ENCODE data around the gene COL4A1. TPM values are rescaled to one million over a fixed set of nuclear protein-coding genes. Genes with fewer than 3 reads are reported as not detected.

COL4A1 gene
- total RNA-seq, 6 donors from 2014 or later, result 81.7 to 309 (median 167) TPM

GRCh38 chr13:110308656-110309359 is 1.9 kb upstream of the COL4A1 start:
- ATAC-seq (ENCODE audit: low FRiP score in 2 of 2) (peak in 1 of 2 donors; percentile 18), DNase-seq (no peak)
- Histone ChIP-seq H3K27me3 (peaks cover 0 to 7% (median 3%) of the 10 kb centered on the region in 4 donors), H3K27ac (peak overlapping the region; percentile 91 to 95 (median 93)), H3K4me3 (peak overlapping the region; percentile 56 to 81 (median 71)), H3K9me3 (no peaks in the 10 kb centered on the region), H3K36me3 (peaks cover 0 to 6% (median 0%) of the 10 kb centered on the region in 4 donors), H3K4me1 (peaks cover 16 to 59% (median 31%) of the 10 kb centered on the region in 4 donors)
- WGBS, 2 donors, result 12 to 18% methylated on average over 16 to 31 of the region's 31 CpGs
- TF ChIP-seq EP300 (IDR thresholded peaks at IDR 0.05), result no peak
- TF ChIP-seq POLR2A (IDR thresholded peaks at IDR 0.05), result no peak
- TF ChIP-seq CTCF (IDR thresholded peaks at IDR 0.05), result no peak
- no peak for TF ChIP-seq POLR2AphosphoS5 (IDR thresholded peaks at IDR 0.05)

- Histone ChIP-seq H3K36me3 (peaks cover 0 to 9% (median 0%) of the 10 kb centered on the region in 4 donors), H3K27me3 (peaks cover 0 to 7% (median 3%) of the 10 kb centered on the region in 4 donors), H3K4me3 (peak overlapping the region; percentile 56 to 81 (median 71)), H3K4me1 (peaks cover 24 to 62% (median 34%) of the 10 kb centered on the region in 4 donors), H3K27ac (peak overlapping the region; percentile 91 to 95 (median 93)), H3K9me3 (no peaks in the 10 kb centered on the region)
- 2% methylated on average over 29 to 63 of the region's 64 CpGs for WGBS, 2 donors
- ATAC-seq (ENCODE audit: low FRiP score in 2 of 2), result peak; percentile 25 to 37
- DNase-seq, result peak in 1 of 2 donors; percentile 86
- TF ChIP-seq EP300 (IDR thresholded peaks at IDR 0.05), result no peak
- TF ChIP-seq POLR2A (IDR thresholded peaks at IDR 0.05), result no peak
- TF ChIP-seq CTCF (IDR thresholded peaks at IDR 0.05), result no peak
- TF ChIP-seq POLR2AphosphoS5 (IDR thresholded peaks at IDR 0.05), result no peak
Observed at GRCh38 chr13:110307767-110308655, 1.1 kb upstream of the COL4A1 start.

GRCh38 chr13:110306340-110306959 is 507 bp downstream of the COL4A1 start:
- Histone ChIP-seq H3K9me3 (no peaks in the 10 kb centered on the region), H3K36me3 (peaks cover 0 to 9% (median 0%) of the 10 kb centered on the region in 4 donors), H3K27me3 (peaks cover 0 to 7% (median 3%) of the 10 kb centered on the region in 4 donors), H3K4me3 (peak overlapping the region; percentile 69 to 81 (median 72)), H3K4me1 (peaks cover 29 to 65% (median 31%) of the 10 kb centered on the region in 4 donors), H3K27ac (peak overlapping the region; percentile 91 to 95 (median 93))
- peak in 1 of 2 donors; percentile 24 for ATAC-seq (ENCODE audit: low FRiP score in 2 of 2)
- 9 to 19% methylated on average over 7 to 9 of the region's 53 CpGs for WGBS, 2 donors
- TF ChIP-seq CTCF (IDR thresholded peaks at IDR 0.05) (no peak), EP300 (IDR thresholded peaks at IDR 0.05) (no peak), POLR2AphosphoS5 (IDR thresholded peaks at IDR 0.05) (no peak), POLR2A (IDR thresholded peaks at IDR 0.05) (no peak)
- DNase-seq, result peak in 1 of 2 donors; percentile 84

GRCh38 chr13:110305949-110306339 is 1.0 kb downstream of the COL4A1 start:
- H3K4me1 ChIP-seq, result peaks cover 29 to 65% (median 31%) of the 10 kb centered on the region in 4 donors
- TF ChIP-seq CTCF (IDR thresholded peaks at IDR 0.05) (no peak), POLR2A (IDR thresholded peaks at IDR 0.05) (no peak), EP300 (IDR thresholded peaks at IDR 0.05) (no peak), POLR2AphosphoS5 (IDR thresholded peaks at IDR 0.05) (no peak)
- H3K9me3 ChIP-seq, result no peaks in the 10 kb centered on the region
- peak overlapping the region; percentile 91 to 95 (median 93) for H3K27ac ChIP-seq
- DNase-seq (no peak), ATAC-seq (ENCODE audit: low FRiP score in 2 of 2) (no peak)
- H3K27me3 ChIP-seq, result peaks cover 0 to 7% (median 3%) of the 10 kb centered on the region in 4 donors
- peaks cover 0 to 9% (median 0%) of the 10 kb centered on the region in 4 donors for H3K36me3 ChIP-seq
- H3K4me3 ChIP-seq, result peak overlapping the region; percentile 69 to 81 (median 72)
- 4 to 9% methylated on average over 6 of the region's 6 CpGs for WGBS, 2 donors

Measured in upper lobe of left lung (tissue), 6 donors.